Measurements from ENCODE around the gene SLC22A3.
"Not testable (repeated sequence)": the region's sequence is repeated elsewhere in the genome, so short reads cannot be mapped to it uniquely, and the experiment has no call there.

The SLC22A3 gene

GRCh38 chr6:160376445-160376844 is 28.3 kb downstream of the SLC22A3 start:
- DNase-seq = no peak

- DNase-seq = no peak
These were observed 30.0 kb downstream of the SLC22A3 start for GRCh38 chr6:160378218-160378617.

- no peak for DNase-seq
These were observed 30.7 kb downstream of the SLC22A3 start for GRCh38 chr6:160378882-160379281.

GRCh38 chr6:160379466-160379865 is 31.3 kb downstream of the SLC22A3 start:
- DNase-seq = no peak

DNA sequence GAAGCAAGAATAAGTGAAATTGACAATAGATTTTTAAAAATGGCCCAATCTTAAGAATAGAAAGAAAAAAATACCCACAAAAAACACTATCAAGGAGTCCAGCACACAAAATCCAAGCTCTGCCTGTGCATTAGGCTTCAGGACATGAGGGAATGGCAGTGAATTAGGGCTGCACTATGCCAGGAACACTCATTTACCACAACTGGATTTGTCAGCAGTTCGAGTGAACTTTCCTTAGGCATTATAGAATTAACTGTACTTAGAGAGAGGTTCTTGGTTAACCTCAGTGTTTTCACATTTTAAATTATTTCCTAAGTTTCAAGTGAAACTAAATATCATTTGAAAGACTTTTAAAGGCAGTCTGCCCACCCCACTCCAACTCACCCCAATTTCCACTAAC is 34.8 kb downstream of the SLC22A3 start:
- no peak for DNase-seq

DNA sequence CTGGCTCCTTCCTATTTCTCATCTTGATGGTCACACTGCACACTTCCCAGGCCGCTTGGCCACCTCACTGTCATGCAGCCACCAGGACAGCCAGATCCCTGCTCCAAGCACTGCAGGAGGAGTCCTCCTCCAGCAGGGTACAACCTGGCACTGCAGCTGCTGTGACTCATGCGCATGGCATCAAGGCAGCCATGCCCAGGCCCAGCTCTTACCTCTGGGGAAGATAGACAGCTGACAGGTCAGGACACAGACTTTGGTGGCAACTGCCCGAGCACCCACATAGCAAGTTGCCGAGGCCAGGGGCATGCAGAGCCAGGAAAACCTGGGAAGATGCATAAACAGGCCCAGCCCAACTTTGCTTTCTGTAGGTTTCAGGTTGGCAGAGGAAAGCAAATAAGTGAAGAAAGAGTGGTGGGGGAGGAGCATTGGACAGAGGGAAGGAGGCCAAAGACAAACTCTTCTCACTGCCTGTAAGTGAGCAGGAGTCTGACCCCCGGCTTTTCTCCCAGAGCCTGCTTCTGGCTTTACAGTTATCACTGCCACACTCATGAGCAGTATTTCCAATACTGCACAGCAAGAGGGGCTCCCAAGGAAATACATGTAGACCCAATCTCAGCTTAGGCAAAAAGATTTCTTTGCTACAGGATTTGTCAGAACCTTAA is 38.8 kb downstream of the SLC22A3 start:
- DNase-seq = no peak

GRCh38 chr6:160387916-160388643 is 39.9 kb downstream of the SLC22A3 start:
- DNase-seq = no peak

DNA sequence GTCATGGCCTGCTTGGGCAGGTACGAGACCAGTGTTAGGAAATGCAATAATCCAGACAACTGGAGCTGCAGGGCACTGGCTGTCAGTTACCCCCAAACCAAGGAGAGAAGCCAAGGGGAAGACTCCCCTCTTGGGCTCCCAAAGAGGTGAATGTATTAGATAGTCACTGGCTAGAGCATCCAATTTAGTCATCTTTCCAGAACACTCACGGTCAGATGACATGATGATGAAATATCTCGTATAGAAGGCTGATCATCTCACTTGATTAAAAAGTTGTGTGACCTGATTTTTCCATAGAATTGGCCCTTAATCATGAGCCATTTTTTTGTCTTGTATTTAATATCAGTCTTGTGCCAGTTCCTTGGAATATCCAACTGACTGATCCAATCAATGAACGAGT is 40.7 kb downstream of the SLC22A3 start:
- DNase-seq = no peak

GRCh38 chr6:160391419-160392116 is 43.4 kb downstream of the SLC22A3 start:
- no peak for DNase-seq

- DNase-seq = not testable (repeated sequence)
These were observed 45.3 kb downstream of the SLC22A3 start for GRCh38 chr6:160393442-160393841.

- DNase-seq = peak; percentile 34
These were observed 45.9 kb downstream of the SLC22A3 start for GRCh38 chr6:160393891-160394653.

DNA sequence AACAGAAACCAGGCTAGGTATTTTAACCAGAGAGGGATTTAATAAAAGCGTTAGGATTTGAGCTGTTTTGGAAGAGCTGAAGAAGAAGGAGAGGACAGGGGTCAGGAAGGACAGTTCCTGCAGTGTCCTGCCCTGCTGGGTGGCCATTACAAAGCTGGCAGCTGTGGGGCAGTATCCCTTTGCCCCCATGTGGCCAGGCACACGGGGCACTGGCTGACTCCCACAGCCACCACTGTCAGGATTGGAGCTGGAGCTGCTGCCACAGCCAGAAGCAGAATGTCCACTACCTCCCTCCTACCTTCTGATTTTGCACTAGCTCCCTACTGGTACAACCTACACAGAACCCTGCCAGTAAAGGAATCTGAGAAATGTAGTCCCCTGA is 46.5 kb downstream of the SLC22A3 start:
- no peak for DNase-seq

GRCh38 chr6:160395187-160395586 is 47.0 kb downstream of the SLC22A3 start:
- no peak for DNase-seq

- DNase-seq = no peak
These were observed 48.1 kb downstream of the SLC22A3 start for GRCh38 chr6:160396292-160396691.

- DNase-seq = no peak
These were observed 50.6 kb downstream of the SLC22A3 start for GRCh38 chr6:160398674-160399271.

- DNase-seq = no peak
These were observed 52.3 kb downstream of the SLC22A3 start for GRCh38 chr6:160400446-160400845.

DNA sequence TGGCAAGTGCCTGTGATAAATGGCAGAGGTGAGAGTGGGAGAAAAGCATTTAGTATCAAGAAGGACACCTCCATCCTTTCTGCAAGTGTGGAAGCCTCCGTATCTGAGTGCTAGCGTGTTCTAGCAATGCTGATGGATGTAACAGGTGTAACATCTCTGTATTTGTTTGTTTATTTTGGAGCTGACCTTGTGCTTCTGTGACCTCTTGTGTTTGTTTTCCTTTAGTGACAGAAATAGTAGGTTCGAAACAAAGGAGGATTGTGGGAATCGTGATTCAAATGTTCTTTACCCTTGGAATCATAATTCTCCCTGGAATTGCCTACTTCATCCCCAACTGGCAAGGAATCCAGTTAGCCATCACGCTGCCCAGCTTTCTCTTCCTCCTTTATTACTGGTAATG is 60.4 kb downstream of the SLC22A3 start:
- DNase-seq = no peak

- DNase-seq = no peak
These were observed 64.8 kb downstream of the SLC22A3 start for GRCh38 chr6:160412993-160413392.

DNA sequence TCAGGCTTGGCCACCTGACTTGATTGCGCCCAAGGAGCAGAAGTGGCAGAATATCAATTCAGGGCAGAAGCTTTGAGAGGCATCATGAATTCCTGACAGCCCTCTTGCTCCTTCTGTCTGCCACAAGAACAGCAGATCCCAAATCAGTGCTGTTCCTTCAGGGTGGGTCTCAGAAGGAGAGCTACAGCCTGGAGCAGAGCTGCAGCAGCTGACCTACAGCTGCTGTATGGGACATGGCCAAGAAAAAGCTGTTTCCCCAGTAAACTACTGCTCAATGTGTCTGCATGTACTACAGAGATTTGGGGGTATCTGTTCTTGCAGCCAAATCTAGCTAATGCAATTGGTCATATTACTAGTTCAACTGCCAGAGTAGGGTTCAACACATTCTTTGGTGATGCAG is 69.0 kb downstream of the SLC22A3 start:
- DNase-seq = no peak

- no peak for DNase-seq
These were observed 69.4 kb downstream of the SLC22A3 start for GRCh38 chr6:160417550-160417949.

DNA sequence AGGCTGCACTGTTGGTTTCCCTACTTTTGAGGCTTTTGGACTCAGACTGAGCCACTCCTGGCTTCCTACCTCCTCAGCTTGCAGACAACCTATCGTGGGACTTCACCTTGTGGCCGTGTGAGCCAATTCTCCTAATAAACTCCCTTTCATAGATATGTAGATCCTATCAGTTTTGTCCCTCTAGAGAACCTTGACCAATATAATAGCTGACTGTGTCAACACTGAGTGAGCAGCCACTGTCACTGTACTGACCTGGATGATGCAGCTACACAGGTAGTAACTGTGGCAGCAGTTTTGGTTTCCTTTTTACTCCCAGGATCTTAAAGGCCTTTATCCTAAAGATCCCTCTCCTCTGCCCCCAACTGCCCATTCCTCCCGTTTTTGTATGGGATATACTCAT is 70.2 kb downstream of the SLC22A3 start:
- no peak for DNase-seq

DNA sequence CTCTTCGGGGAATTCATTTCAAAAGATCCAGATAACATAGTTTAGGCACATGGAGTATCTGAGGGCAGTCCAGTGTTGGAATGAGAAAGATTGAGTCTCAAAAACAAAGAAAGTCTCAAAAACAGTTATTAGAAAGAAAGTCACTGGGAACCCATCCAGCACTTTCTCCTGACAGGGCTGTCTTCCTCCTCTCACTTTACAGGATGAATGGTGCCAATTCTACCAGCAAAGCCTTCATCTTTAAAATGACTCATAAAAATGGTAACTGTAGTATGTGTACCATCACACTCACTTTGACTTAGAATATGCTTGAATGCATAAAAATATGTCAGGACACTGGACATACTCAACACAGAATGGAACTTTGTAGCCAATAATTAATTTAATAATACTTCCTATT is 71.3 kb downstream of the SLC22A3 start:
- no peak for DNase-seq
